HG03196 (cell line): ENCODE results near the gene PRRX1.

Experiments
- ATAC-seq: cut with Tn5 transposase; IDR thresholded peaks from one replicate; pipeline ENCODE4 v1.9.1; 2021; ENCODE audit not compliant: unreplicated experiment

Gene PRRX1

DNA sequence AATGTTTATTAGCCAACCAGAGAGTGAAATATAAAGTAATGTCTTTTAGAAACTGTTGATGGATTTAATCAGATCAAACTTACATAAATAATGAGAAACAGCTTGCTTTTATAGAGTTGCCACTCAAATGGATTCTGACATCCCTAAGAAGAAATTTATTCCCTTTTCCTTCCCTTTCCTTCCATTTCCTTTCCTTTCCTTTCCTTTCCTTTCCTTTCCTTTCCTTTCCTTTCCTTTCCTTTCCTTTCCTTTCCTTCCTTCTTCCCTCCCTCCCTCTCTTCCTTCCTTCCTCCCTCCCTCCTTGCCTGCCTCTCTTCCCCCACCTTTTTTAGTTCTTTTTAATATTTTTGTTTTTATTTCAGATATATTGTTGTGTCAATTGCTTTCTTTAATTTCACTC, 27.3 kb downstream of the PRRX1 start:
- ATAC-seq = no peak

DNA sequence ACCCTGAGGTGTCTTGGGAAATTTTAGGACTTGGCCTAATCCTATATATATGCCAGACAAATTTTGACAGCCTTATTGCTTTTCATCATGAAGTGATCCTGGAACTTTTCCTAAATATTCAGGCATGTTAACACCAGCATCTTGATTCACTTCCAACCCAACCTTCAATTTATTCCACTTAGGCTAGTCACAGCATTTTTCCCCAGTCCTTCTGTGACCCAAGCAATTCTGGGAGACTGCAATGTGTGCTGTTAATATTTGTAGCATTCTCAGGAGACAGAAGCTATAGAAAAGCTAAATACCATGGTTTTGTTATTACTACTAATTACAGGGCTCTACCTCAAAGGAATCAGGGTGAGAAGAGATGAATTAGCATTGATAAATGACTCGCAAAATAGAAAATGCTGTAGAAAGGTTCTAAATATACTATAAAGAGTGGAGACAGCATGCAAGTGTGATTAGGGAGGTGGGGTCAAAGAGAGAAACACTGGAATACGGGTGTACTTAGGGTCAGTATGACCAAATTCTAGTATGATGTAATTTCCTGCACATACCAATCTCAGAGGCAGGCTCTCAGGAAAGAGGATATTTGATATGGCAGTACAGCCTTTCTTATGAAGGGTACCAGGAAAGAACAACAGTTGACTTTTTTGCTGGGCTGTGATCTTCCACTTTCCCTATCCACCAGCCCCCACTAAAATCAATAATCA, 29.1 kb downstream of the PRRX1 start:
- no peak for ATAC-seq

DNA sequence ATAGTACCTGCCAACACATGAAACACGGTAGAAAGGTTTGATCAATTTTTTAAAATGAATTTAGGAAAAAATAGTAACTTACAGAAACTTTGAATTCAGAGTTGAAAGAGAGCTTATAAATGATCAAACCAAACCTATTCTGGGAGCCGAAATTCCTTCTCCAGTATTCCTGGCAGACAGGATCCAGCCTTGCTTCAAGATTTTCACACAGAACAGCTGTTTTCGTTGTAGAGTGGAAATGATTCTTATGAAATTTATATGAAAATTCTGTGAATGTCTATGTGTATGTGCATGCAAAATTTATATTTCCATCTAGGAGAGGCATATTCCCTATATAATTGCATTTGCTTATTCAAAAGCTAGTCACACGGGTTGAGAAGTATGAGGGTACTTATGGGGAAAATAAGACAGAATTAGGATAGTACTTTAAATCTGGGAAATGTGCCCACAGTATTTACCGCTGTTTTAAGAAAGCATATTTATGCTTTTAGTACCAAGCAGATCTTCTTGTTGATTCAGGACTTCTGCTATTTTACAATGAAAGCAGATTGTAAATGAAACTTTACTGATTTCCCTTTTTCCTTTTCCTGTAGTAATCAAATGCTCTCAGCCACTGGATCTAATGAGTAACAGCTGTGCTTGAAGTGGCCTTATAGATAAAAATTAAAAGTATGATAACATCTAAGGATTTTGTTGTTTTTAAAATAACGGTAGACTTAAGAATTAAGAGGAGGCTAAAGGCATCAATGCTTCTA, 30.4 kb downstream of the PRRX1 start:
- ATAC-seq = no peak

DNA sequence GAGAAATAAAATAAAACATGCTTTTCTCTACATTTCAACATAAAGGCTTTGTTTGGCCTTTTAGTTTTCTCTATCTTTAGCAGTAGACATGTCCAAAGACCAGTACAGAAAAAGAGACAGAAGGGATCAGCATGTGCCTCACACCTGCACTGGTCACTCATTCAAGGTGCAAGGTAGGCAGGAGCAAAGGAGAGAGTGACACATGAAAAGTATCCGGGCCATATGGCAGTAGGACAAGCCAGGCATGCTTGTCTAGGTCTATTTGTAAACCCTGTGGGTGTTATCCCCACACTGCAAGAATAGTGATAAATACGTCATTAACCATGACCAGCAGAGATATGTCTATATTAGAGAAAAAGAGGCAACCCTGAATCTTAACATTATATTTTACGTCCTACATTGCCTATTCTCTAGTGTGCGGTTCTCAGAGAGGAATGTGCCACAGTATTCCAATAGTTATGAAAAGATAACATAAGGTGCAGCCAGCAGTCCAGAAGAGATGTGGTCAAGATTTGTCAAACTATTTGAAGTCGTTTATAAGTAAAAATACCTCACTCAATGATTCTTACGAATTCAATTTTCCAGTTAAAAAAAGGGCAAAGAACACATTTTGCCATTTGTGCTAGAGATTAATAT, 32.1 kb downstream of the PRRX1 start:
- ATAC-seq = no peak

DNA sequence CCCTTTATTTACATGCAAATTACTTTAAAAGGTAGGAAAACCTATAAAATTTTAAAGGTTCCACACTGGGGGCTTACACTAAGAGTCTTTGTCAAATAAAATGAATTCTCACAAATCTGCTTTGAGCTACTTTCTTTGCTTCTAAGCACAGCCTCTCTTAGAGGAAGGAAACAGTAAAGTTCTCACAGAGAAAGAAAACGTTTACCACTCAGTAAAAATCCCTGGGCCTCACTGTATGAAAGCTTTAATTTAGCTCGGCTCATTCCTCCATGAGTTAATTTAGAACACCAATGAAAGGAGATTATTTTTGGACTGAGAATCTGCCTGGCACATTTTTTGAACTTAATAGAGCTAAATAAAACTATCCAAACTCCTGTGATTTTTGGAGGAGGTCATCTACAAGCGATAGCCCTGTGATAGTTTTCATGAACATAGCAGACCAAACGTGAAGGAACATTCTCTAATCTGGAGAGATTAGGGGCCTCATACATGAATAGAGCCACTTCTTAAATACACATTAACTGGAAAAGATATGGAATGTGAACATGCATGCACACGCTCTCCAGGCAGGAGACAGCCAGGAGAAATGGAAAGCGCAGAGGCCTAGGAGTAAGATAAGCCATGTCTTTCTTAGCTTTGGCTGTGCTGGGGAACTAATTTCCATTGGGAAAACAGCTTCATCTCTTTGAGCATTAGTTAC, 32.8 kb downstream of the PRRX1 start:
- ATAC-seq = no peak

DNA sequence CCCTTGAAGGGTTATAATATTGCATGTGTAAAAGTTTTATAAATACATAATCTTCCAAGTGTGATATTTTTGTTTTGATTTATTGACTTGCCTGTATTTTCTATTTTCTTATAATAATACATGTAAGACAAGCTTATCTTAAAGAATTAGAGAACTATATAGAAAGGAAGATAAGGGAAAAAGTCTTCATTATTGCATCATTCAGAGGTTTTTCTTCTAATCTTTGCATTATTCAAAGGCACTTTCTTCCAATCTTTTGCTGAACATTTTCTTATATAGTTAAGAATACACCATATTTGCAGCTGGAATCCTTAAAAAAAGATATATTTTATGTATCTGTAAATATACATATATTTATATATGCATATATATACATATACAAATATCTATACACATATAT, 33.4 kb downstream of the PRRX1 start:
- ATAC-seq = no peak

DNA sequence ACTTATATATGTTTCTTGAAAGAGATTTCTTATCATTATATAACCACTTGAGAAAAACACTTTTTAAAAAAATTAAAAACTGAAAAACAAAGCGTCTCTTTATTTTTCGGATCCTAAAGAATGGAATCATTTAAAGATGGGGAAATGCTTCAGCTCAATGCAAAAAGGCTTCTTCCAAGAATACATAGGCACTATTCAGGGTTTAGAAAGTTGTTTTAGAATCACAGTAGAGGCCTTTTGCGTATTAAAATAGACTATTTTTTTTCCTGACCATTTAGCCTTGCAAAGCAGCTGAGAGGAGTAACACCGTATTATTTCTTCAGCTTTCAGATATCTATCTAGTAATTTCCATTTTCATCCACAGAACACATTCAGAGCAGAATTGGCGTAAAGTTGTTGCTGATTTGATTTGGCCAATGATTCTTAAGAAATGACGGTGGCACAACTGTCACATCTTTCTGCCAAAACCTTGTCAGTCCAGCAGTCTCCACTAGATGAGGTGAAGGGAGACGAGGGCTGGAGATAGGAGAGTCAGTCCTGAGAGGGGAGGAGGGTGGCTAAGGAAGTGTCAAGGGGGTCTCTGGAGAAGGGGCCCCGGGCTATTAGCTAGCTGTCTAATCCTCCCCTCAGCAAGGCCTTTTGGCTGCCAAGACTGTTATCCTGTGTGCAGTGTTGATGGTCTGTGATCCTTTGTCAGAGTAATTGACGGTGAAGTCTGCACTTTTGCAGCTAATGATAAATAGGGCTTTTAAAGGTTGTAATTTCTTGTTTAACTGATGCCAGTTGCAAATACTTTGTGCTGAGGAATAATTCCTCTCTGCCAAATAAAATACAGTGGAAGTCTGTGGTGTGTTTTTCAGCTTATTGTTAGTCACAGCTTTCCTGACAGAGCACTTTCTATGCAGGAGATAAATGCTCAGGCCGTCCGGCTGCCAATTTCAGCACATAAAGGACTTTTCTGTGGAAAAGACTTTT, 34.7 kb downstream of the PRRX1 start:
- no peak for ATAC-seq

DNA sequence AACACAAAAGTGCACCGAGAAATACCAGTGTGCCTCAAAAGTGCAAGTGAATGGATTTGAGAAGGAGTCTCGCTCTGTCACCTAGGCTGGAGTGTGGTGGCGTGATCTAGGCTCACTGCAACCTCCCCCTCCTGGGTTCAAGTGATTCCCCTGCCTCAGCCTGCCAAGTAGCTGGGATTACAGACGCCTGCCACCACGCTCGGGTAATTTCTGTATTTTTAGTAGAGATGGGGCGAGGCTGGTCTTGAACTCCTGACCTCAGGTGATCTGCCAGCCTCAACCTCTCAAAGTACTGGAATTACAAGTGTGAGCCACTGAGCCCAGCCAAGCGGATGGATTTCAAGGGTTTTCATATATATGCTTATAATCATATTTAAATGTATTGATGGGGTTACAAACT, 35.8 kb downstream of the PRRX1 start:
- no peak for ATAC-seq

DNA sequence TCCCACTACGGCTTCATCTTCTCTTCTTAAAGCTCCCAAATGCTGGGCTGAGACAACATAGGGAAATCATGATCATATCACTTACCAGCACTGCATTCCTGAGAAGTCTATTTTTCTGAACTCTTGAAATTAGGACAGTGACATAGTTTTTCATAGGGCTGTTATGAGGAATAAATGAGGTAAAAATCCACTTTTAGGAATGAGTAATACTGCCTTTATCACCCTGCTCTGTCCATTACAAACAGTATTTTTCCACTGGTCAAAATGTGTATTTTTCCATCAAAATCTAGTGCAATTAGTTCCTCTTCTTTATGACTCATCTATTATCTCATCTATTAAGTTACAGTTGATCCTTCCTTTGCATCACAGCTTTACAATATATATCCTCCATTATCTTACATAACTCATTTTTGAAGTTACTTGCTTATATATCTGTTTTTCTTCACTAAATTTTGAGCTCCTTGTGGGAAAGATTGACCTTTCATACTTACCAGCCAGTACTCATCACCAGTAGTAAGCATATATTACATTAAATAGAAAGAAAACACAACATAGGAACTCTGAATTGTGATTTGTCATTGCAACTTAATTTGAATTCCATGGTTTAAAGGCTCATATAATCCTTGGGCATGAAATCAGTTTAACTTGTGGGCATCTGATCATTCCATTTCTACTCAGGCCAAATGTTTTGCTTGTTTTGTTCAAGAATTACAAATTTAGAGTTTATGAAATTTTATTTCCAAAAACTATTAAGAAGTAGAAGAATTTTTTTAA, 37.1 kb downstream of the PRRX1 start:
- no peak for ATAC-seq

DNA sequence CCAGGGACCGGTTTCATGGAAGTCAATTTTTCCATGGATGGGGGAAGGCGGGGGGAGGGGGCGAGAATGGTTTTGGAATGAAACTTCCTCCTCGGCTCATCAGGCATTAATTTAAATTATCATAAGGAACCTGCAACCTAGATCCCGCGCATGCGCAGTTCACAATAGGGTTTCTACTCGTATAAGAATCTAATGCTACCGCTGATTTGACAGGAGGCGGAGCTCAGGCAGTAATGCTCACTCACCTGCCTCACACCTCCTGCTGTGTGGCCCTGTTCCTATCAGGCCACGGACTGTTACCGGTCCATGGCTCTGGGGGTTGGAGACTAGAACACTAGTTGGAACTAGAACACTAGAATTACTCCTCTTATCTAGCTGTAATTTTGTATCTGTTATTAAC, 38.0 kb downstream of the PRRX1 start:
- no peak for ATAC-seq

DNA sequence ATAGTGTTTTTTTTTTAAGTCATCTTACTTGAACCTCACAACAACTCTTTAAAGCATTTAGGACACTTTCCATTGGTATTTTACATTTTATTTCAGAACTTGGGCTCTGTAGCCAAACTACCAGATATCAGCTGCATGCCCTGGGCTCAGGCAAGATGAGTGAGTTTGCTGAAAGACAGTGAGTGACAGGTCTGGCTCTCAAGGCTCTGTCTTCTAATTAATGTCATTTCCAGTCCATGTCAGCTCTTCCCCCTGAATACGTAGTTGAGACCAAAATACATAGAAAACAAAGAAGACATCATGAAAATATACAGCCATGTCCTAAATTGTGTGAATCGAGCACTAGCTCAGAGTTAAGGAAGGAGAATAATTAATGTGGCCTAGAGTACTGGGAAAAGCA, 39.7 kb downstream of the PRRX1 start:
- ATAC-seq = no peak

DNA sequence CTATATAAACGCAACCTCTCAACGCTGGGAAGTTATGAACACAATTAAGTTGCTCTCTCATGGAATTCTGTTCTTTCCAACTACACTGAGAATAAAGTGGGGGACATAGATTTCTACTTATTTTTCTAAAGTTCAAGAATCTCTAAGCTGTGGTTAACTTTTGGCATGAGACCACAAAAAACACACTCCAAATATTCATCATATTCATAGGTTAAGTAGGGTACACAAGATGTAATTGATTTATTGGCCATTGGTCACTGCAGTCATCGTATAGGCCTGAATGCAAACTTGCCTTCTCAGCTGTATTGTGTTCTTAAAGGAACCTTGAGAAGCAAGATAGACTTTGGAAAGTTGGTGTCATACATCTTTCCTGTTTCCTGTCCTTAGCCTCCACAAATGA, 40.3 kb downstream of the PRRX1 start:
- no peak for ATAC-seq

DNA sequence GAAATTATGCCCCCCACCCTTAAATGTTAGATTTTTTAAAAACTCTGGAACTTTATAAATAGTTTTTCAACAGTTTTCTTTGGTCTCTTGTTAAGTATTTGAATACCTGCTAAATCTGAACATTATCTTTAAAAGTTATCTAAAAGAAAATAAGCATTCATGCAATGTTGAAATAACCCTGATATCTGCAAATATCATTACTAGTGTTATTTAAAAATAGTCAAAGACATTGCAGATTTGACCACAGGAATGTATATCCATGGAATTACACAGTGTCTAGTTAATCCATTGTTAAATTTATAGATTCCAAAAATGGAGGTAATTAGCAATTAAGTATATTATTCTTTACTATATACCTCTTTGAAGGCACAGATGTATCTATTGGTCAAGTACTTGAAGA, 42.0 kb downstream of the PRRX1 start:
- no peak for ATAC-seq

DNA sequence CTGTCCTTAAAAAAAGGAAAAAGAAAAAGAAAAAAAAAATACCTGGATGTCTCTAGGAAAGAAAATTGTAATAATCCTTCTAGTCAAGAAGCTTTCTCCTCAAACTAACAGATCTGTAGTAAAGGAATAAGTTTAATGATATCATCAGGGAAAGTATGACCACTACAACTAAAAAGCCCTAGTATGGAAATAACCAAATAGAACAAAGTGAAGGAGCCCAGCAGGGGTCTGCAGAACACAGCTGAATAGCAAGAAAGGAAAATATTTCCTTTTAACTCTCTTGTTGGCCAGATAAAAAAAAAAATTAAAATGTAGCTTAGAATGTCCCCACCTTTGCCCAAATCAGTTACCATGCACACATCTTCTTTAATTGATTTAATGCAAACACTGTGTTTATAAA, 43.2 kb downstream of the PRRX1 start:
- ATAC-seq = no peak

DNA sequence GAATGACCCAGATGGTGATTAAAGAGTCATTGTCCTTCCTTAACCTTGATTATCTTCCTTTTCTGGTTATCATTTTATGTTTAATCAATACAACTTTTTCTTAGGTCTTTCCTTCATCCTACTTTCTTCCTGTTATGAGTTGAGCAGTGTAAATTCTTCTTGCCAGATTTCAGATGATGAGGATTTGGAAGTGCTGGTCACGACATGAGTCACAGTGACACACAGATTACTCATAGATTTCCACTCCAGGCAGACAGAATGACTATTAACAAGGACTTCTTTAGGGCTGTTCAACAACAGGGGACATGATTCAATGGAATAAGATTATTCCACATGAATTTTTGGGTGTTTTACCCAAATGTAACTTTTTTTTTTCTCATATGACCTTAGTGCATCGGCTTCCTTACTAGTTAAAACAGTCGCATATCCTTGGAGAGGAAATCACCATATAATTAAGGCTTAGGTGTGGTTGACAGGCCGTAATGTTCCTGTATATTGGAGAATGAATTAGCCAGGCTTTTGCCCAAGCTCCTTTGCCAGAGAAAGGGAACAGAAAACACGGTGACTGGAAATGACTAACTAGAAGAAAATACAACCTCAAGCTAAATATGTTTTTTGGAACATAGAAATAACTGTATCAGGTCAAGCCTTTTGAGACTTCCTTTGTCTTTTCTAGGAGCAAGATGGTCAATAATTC, 44.2 kb downstream of the PRRX1 start:
- no peak for ATAC-seq

DNA sequence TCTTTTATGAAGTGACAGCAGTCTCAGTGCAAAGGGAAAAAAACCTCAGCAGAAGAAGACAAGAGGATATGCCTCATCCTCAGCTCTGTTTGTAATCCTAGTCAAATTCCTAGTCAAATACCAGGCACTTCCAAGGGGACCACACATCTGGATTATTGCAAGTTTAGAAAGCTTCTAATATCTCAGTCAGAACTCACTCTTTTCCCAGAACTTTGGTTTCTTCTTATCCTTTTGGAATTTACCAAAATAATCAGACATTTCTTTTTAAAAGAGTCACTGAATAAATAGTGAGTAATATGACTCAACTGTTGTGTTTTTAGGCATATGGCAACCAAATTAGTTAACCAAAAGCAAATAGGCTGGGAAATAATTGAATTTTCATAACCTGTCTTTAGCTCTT, 47.8 kb downstream of the PRRX1 start:
- ATAC-seq = no peak

DNA sequence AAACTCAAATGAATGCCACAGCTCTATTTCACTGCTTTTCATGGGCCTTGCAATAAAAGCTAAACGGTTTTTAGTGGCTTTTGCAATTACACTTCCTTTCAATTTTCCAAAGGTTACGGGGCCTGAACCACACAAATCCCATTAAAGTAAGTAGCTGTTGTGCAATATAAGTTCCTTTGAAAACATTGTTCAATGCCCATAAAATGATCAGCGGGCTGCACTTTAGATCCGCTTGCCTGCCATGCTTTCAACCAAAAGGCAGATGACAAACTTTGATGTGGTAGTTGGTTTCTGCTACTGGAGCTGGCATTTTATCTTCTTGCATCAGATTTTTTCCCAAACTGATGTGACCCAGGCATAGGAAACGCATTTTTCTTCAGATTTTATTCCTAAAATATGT, 50.2 kb downstream of the PRRX1 start:
- no peak for ATAC-seq

DNA sequence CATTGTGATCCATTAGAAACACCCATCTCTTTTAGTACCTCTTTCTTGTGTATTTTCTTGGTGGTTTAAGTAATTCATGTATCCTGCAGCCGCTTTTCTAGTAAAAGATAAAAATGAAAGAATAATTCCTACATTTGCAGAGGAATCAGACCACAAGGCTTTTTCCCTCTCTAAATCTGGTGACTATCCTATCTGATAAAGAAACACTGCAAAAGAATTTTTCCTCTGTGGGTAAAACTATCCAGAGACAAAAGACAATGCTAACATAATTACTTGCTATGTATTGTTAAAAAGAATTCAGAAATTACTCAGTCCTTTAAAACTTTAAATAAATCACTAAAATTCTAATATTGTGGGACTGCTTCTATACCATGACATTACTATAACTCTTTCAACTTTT, 51.0 kb downstream of the PRRX1 start:
- no peak for ATAC-seq

DNA sequence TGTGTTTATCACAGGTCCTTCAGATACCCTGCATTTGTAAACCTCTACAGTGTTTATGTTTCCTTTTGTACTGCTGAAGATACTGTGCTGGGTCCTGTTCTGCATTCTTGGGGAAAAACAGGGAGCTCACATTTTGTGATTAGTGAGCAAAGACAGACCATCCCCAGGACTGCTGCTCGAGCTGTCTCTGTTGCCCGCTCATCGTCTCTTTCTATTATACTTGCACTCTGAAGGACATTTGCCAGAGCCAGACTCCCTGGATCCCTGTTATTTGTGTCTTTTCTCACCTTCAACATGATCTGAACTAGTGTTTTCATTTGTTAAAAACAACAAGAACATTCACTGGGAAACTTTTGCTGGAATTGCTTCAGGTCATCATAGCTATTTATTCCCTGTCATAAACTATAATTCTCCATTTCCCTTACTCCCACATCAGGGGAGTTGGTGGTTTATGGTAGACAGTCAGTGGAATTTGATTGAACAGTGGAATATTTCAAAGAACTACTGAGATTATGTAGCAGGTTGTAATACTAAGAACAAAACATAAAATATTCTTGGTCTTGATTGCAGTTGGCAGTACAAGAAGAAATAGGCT, 53.0 kb downstream of the PRRX1 start:
- no peak for ATAC-seq
